ENCODE measurements around the gene ANKRD63. TPM values are rescaled to one million over a fixed set of nuclear protein-coding genes. Genes with fewer than 3 reads are reported as not detected.
A peak's percentile ranks its signal among the peaks of the same experiment; 100 is the strongest.

The ANKRD63 gene
- total and polyA plus RNA-seq, 8 donors: not detected

DNA sequence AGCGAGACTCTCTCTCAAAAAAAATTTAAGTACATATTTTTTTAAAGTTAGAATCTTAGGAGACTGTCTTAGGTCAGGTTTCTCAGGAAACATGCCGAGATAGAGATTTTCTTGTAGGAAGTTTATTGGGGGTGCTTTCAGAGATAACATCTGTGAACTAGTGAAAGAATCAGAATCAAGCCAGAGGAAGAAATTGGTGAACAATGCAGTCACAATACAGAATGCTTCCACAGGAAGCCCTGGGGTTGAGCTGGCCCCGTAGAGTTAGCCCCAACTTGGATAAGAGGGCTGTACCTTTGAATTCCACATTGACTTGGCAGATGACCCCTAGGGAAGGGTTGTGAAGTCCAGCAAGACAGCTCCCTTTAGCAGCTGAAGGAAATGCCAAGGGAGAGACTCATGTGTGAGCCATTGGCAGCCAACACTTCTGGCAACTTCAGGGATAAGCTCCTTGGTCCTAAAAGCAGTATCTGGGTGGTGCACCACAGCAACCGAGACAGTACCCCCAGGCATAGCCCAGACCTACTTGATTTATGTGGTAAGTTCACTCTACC is 31.9 kb upstream of the ANKRD63 start:
- H3K9me3 ChIP-seq: no peaks in the 10 kb centered on the region
- ATAC-seq: no peak
- no peak for DNase-seq
- H3K27ac ChIP-seq: no peak overlapping the region
- TF ChIP-seq, protein P1, sequence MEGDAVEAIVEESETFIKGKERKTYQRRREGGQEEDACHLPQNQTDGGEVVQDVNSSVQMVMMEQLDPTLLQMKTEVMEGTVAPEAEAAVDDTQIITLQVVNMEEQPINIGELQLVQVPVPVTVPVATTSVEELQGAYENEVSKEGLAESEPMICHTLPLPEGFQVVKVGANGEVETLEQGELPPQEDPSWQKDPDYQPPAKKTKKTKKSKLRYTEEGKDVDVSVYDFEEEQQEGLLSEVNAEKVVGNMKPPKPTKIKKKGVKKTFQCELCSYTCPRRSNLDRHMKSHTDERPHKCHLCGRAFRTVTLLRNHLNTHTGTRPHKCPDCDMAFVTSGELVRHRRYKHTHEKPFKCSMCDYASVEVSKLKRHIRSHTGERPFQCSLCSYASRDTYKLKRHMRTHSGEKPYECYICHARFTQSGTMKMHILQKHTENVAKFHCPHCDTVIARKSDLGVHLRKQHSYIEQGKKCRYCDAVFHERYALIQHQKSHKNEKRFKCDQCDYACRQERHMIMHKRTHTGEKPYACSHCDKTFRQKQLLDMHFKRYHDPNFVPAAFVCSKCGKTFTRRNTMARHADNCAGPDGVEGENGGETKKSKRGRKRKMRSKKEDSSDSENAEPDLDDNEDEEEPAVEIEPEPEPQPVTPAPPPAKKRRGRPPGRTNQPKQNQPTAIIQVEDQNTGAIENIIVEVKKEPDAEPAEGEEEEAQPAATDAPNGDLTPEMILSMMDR (IDR thresholded peaks at IDR 0.05): no peak
- no peak overlapping the region for H3K4me3 ChIP-seq
- peaks cover 5 to 12% of the 10 kb centered on the region in 2 donors for H3K4me1 ChIP-seq
- H3K27me3 ChIP-seq: no peaks in the 10 kb centered on the region
- no peaks in the 10 kb centered on the region for H3K36me3 ChIP-seq
- intact Hi-C loops (cut with DNase I): no loop called here

DNA sequence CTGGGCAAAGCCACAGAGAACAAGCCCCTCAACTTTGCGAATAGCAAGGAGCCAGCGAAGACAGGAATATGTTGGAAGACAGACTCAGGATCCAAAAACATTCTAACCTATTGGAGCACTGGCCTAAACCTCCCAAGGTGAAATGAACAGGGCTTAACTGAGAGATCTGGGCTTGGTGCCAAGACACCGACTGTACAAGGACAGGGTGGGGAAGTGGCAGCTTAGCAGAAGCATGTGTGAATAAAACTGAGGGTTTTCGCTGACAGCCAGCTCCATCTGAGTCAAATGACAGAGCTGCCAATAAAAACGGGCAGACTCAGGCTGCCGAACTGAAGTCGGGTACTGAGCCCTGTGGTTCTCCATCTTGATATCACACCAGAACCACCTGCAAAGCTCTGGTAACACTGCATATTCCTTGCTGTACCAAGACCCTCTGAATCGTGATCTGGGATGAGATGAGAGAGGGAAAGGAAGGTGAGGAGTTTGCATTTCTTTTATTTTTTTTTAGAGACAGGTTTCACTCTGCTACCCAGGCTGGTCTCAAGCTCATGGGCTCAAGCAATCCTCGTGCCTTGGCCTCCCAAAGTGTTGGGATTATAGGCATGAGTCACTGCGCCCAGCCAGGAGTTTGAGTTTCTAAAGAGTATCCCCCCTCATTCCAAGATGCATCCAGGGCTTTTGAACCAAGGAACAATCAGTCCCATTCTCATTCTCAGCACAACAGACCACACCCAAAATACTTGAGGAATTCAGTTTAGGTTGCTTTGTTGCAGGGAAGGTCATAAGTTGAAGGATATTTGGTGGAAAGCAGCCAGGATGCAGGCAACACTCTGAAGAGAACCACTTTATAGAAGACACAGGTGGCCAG is 30.9 kb upstream of the ANKRD63 start:
- H3K36me3 ChIP-seq: no peaks in the 10 kb centered on the region
- ATAC-seq (peak; percentile 85), DNase-seq (peak in 2 of 4 donors; percentile 78 to 87)
- intact Hi-C loops (cut with DNase I): no loop called here
- H3K4me3 ChIP-seq: no peak overlapping the region
- H3K9me3 ChIP-seq: no peaks in the 10 kb centered on the region
- no peak overlapping the region for H3K27ac ChIP-seq
- H3K27me3 ChIP-seq: no peaks in the 10 kb centered on the region
- TF ChIP-seq, protein P1 (IDR thresholded peaks at IDR 0.05): no peak
- peaks cover 11 to 23% of the 10 kb centered on the region in 2 donors for H3K4me1 ChIP-seq

DNA sequence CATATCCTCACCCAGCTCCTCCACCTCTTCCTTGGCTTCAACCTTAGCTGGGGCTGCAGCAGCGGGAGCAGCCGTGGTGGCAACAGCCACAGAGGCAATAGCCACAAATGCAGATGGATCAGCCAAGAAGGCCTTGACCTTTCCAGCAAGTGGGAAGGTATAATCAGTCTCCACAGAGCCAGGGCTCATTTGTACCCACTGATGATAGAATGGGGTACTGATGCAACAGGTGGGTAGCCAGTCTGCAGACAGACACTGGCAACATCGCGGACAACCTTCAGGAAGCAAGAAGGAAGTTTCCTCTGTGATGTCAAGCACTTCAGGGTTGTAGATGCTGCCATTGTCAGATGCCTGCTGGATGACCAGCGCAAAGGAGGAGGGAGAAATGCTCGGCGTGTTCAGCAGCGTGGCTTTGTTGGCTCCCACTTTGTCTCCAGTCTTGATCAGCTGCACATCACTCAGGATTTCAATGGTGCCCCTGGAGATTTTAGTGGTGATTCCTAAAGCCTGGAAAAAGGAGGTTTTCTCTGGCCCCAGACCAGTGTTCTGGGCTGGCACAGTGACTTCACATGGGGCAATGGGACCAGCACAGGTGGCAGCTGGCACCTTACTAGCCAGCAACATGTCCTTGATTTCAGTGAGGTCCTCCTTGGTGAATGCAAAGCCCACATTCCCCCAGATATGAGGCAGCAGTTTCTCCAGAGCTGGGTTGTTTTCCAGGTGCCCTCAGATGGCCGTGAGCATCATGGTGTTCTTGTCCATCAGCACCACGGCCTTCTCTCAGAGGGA is 29.7 kb upstream of the ANKRD63 start:
- TF ChIP-seq, protein P1 (IDR thresholded peaks at IDR 0.05): no peak
- DNase-seq (peak in 1 of 4 donors; percentile 26), ATAC-seq (no peak)
- H3K27me3 ChIP-seq: no peaks in the 10 kb centered on the region
- no peaks in the 10 kb centered on the region for H3K9me3 ChIP-seq
- intact Hi-C loops (cut with DNase I): no loop called here
- H3K4me1 ChIP-seq: peaks cover 13 to 29% of the 10 kb centered on the region in 2 donors
- H3K4me3 ChIP-seq: no peak overlapping the region
- H3K36me3 ChIP-seq: no peaks in the 10 kb centered on the region
- H3K27ac ChIP-seq: no peak overlapping the region

DNA sequence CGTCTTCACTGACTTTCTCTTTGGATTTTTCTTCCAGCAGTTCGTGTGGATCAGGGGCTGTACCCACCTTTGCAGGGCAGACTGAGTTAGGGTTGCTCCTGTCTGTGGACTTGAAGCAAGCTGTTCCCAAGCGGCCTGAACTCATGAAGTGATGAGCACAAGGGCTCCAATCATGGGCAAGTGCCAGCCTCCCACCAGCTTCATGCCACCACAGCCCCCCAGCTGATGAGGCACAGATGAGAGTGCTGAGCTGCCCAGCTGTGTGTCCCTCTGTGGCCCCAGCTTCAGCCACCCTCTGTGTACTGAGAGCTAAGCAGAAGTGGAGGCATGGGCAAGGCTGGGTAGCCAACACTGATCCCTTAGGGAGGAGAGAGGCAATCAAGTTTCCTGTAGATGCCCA is 28.1 kb upstream of the ANKRD63 start:
- ATAC-seq (no peak), DNase-seq (peak in 1 of 4 donors; percentile 24)
- H3K27ac ChIP-seq: no peak overlapping the region
- TF ChIP-seq, protein P1 (IDR thresholded peaks at IDR 0.05): no peak
- intact Hi-C loops (cut with DNase I): no loop called here
- no peaks in the 10 kb centered on the region for H3K36me3 ChIP-seq
- no peak overlapping the region for H3K4me3 ChIP-seq
- no peaks in the 10 kb centered on the region for H3K9me3 ChIP-seq
- no peaks in the 10 kb centered on the region for H3K27me3 ChIP-seq
- H3K4me1 ChIP-seq: peaks cover 13 to 35% of the 10 kb centered on the region in 2 donors

Measured in left lung (tissue), 10 donors.